Activated gamma-delta T cell treated with anti-CD3 and anti-CD28 coated beads, Interleukin-2, amount 50 U/mL, for 16 hours (primary cell): Measurements from ENCODE around the gene IGF2R.
"Not testable (repeated sequence)": the region's sequence is repeated elsewhere in the genome, so short reads cannot be mapped to it uniquely, and the experiment has no call there.

Experiments
- DNase-seq: peaks from one replicate; pipeline ENCODE4 v3.0.0-alpha.2; 2020; ENCODE audit warnings: low read depth

Gene IGF2R

DNA sequence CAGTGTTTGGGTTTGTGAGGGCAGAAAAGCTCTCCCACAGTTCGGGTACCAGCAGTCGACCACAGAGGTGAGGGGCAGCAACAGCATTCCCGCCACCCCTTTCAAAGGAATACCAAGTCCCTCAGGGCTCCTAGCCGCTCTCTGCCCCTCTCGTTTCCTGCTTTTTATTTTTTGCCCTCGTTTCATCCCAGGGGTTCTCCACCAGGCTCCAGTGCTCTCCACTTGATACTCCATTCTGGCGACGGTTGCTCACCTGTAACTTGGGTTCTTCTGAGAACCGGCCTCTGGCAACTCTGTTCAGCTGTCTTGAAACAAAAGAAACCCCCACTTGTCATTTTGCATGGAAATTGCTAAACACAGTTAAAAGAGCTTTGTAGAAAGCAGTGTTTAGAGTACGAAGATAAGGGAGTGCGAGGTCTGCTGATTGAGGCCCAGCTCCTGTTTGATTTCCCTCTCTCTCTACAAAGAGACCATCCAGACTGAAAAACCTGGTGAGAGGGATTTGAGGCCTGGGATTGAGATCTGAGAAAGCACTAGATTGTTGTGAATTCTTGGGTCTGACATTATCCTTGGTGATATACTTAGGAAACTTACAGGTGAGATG is 28.7 kb downstream of the IGF2R start:
- no peak for DNase-seq

DNA sequence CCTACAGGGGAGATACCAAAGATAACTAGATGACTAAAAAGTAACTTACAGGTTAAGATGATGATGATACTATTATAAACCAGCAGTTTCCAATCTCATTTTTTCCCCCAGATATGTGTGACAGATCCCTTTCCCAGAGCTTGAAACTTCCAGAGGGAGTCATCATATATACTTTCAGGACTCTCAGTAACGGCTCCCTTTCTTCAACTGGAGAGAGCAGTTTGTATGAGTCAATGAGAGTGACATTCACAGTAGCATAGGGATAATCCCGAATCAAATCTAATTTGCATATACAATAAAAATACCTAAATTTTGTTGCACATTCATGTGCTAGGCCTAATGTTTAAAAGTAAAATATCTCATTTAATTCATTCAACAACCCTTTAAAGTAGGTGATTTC is 29.7 kb downstream of the IGF2R start:
- no peak for DNase-seq

DNA sequence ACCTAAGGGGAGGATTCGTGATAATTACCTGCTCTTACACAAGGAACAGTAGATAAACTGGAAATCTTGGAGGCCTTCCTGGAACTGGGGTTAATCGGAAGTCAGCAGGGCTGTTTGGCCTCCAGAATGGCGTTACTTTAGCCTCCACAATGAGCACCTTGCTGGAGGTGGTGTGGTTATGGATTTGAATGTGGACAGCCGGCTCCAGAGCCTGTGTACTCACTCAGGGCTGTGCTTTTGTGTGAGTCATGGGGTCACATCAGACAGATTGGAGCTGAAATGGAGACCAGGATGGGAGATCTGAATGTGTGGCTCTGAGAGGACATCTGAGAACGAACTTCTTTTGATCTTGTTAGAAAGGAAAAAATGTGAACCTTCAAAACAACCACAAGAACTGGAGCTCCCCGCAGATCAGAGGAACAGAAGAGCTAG is 30.4 kb downstream of the IGF2R start:
- no peak for DNase-seq

DNA sequence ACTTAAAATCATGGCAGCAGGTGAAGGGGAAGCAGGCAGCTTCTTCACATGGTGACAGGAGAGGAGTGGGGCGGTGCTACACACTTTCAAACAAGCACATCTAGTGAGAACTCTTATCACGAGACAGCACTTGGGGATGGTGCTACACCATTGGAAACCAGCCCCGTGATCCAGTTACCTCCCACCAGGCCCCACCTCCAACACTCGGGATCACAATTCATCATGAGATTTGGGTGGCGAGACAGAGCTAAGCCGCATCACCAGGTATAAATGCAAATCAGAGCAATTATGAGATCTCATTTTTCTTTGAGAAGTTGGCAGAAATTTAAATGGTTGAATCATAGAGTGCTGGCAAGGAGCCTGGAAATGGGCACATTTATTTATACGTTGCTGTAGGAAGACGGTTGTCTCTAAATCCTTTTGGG is 31.4 kb downstream of the IGF2R start:
- DNase-seq: no peak

DNA sequence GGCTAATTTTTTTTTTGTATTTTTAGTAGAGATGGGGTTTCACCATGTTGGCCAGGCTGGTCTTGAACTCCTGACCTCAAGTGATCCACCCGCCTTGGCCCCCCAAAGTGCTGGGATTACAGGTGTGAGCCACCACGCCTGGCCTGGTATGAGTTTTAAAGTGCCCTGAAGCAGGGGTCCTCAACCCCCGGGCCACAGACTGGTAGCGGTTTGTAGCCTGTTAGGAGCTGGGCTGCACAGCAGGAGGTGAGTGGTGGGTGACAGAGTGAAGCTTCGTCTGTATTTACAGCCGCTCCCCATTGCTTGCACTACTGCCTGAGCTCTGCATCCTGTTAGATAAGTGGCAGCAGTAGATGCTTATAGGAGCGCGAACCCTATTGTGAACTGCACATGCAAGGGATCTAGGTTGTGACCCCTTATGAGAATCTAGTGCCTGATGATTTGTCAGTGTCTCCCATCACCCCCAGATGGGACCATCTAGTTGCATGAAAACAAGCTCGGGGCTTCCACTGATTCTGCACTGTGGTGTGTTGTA is 32.1 kb downstream of the IGF2R start:
- DNase-seq: not testable (repeated sequence)

DNA sequence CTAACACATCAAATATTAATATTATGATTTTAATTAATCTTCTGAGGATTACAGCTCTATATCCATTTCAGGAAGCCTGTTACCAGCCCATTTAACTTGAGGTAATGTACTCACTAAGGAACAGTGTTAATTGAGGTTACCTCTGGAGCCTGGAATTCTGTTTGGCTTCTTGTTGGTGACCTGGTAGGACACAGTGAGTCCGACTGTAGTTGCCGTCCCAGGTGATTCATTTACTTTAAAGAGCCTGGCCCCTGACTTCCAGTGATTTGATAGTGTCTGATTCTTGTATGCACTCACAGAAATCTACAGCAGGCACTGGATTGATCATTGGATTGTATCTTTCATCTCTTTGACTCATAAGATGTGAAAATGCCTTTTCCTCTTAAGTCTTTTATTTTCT is 34.0 kb downstream of the IGF2R start:
- no peak for DNase-seq

DNA sequence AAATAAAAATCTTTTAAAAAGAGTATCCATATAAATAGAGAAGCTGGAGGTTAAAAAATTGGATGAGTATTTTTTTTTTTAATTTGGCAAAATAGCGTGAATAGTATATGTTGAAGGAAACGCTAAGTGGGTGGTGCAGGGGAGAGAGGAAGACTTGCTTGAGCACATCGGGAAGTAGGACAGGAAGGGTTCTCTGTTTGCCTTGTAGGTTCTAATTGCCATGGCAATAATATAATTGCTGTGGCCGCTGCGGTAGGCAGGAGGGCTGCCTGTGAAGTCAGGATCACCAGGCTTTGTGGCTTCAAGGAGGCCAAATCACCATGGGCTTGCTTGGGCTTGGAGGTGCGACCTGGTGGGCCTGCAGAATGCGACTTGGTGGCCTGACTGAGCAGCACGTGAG is 35.1 kb downstream of the IGF2R start:
- DNase-seq: no peak

DNA sequence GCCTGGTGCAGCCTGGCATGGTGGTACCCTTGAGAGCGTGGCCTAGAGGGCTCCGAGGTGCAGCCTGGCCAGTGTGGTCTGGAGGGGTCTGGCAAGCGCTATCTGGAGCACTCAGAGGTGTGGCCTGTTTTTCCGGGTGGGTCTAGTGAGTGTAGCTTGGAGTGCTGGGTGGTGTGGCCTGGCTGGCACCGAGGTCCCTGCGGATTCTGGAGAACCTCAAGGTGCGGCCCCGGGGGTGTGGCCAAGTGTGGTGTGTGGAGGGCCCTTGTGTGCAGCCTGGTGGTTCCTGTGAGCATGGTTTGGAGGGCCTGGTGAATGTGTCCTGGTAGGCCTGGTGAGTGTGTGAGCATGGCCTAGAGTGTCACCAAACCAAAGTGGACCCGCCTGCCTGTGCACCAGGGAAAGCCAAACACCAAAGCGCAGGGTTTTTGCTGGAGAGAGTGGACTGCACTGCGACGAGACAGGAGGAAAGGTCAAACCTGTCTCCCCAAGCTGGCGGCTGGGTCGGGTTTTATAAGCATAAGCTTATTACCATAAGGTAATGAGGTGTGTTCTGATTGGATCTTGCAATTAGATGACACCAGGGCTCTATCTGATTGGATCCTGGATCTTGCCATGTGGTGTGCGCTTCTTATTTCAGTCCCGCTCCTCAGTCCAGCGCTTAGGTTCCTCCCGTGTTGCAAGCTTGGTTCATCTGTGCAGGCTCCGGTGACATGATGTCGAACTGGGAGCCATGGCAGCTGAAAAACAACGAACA is 35.7 kb downstream of the IGF2R start:
- DNase-seq: no peak

DNA sequence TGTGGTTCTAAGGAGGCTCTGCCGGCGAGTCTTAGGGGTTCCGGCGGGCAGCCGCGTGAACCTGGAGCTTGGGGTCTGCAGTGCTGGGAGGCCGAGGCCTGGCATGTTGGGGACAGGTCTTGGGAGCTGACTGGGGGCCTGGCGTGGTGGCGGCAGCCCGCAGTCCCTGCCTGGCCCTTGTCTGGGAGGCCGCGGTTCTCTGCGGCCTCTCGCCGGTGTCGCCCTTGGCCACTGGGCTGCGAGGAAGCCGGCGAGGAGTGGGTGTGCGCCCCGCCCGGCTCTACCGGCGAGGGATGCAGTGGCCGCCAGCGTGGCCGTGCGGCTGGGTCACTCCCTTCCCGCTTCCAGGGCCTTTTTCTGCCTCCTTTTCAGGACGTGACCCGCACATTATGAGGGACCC is 36.3 kb downstream of the IGF2R start:
- DNase-seq: no peak

DNA sequence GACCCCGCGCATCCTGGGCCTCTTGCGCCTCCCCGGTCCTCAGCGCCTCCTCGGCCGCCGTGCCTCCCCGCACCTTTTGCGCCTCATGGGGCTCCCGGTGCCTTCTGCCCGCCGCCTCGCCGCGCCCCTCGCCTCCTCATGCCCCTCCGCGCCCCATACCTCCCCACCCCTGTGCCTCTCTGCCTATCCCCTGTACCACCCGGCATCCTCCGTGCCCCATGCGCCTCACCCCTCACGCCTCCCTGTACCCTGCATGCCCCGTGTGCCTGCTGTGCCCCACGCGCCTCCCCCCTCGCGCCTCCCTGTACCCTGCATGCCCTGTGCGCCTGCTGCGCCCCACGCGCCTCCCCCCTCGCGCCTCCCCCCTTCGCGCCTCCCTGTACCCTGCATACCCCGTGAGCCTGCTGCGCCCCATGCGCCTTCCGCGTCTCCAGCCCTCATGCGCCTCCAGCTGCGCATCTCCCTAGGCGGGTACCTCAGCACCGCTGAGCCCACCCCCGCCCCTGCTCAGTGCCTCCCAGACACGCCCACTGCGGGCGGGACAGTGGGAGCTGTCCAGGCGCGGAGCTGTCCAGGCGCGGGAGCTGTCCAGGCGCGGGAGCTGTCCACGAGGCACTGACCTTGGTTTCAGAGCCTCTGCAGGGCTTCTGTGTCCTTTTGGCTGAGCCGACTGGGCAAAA is 37.1 kb downstream of the IGF2R start:
- DNase-seq: no peak

DNA sequence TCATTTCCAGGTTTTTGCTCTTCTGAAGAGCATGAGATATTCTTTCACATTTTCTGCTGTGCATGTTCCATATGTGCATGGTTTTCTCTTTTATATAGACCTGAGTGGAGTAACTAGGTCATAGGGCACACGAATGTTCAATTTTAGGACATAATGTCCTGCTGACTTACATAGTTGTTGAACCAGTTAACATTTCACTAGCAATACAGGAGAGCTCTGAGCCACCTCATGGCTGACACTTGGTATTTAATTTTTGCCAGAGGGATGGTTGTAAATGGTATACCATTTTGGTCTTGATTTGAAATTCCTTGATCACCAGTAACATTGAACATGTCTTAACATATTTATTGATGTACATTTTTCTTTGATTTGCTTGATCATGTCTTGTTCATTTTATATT is 38.3 kb downstream of the IGF2R start:
- DNase-seq: no peak

DNA sequence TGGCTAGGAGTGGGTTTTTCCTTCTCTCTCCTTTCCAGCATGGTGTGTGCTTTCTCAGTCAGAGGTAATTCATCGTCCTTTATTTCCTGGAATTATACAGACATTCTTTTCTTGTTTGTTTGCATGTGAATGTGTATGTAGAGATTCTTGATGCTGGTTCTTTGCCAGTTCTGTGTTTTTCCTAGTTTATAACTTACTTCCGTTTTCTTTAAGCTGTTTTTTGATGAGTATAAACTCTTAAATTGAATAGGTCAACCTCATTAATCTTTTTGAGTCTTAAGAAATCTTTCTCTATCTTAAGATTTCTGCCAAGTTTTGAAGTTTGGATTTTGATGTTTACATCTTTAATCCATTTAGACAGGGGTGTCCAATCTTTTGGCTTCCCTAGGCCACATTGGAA is 38.7 kb downstream of the IGF2R start:
- no peak for DNase-seq

DNA sequence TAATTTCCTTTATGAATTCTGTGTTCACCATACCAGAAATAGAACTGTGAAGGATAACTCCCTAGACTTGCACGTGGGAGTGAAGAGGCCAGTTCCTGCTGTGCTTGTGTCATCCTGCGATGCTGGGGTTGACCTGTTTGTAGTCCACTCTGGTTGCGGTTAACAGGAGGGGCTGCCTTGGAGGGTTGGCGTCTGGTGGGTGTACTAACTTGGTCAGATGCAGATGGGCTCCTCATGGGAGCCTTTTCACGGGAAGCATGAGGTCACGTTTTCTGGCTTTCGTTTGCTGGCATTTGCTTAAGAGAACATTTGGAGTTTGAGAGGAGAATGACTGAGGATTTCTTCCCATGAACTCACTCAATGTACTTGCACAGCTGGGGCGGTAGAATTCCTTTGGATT is 41.2 kb downstream of the IGF2R start:
- DNase-seq: no peak

DNA sequence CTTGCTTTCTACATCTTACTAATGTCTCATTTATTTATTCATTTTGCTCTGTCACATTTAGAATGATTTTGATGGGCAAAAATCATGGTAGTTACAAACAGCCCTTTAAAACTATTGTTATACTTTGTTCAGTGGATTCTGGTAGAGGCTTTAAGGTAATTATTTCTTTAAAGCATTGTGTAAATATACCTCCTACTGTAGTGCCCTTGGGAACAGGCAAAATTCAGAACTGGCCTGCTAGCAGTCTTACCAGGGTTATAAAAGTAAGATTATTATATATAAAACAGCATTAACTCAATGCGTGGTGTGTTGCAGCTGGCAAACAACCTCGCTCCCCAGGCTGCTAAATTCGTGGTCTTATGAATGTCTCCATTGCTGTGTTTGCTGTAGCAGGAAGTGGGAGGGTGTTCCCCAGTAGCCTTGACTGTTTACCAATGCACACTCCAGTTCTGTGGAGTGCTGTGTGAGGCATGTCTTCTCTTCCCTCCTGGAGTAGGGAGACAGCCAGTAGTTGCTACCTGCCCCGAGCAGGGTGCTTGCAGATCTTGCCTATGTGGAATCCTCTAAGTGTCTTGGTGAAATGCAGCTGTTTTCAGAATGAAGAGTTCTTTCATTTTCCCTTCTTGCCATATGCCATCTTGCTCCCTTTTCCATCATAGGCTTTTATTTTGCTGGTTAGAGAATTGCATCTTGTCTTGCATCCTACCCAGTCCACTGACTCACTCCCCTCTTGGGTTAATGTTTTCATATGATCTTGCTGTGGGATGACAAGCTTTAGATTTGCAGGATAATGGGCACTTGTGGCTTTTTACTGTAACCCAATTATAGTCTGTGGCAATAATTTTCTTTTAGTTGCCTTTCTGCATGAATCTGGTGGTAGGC is 45.3 kb downstream of the IGF2R start:
- no peak for DNase-seq

DNA sequence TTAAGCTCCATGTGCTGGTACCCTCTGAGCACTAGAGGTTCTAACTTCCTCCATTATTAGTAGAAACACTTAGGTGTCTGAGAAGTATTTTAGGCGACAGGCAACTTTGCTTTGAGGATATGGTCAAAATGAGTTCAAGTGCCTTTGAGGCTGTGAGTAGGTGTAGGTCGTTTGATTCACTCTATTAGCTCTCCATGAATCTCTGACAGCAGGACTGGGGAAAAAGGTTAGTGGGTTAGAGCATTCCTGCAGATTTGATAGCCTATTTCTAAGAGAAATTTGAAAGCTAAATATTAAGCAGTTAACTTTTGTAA is 45.9 kb downstream of the IGF2R start:
- DNase-seq: no peak

DNA sequence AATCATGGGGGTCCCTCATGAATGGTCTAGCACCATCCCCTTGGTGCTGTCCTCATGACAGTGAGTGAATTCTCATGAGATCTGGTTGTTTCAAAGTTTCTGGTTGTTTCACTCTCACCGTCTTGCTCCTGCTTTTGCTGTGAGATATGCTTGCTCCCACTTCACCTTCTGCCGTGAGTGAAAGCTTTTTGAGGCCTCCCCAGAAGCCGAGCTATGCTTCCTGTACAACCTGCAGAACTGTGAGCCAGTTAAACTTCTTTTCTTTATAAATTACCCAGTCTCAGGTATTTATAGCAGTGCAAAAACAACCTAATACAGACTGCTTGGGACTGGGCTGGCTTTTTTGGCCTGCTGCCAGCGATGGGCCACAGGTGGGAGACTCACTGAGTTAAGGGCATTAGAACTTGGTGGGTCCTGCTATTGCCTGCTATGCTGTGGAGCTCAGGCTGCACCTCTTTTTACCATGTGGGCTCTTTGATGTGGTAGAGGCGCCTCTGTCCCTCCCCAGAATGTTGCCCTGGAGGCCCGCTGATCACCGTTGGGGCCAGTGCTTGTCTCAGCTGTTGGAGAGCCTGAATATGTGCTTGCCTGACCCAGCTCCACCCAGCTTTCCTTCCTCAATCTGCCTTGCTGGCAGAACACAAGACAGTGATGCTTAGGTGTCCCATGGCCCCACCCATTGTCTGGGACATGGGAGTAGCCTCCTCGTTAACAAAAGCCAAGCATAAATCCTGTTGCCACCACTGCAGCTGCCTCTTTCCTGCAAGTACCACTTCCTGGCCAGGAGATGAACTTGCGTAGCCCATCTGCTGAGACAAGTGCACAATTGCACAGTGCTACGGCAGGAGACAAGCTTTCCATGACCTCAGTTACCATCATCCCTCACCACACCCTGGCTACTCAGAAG is 47.1 kb downstream of the IGF2R start:
- no peak for DNase-seq

DNA sequence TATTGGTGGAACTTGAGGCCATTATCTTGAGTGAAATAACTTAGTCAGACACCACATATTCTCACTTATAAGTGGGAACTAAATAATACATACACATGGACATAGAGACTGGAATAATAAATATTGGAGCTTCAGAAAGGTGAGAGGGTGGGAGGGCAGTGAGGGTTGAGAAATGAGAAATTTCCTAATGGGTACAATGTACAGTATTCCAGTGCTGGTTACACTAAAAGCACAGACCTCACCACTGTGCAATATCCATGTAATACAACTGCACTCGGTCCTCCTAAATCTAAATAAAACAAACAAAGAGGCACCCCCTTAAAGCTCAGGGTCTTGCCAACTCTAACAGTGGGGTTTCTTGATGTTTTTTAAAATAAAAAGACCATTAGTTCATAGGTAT is 53.2 kb downstream of the IGF2R start:
- no peak for DNase-seq

DNA sequence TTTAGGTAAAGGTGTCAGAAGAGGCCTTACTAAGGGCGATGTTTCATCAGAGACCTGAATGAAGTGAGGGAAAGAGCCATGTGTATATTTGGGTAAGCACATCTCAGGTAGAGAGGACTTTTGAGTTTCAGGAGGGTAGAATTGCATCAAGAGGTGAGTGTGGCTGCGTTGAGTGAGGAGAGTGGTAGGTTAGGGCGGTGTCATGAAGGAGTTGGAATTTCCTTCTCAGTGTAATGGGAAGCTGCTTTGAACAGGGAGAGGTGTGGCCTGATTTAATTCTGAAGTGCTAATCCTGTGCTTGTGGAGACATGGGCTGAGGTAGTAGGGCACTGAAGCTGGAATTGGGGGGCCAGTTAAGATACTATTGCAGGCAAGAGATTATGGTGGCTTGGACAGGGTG is 53.9 kb downstream of the IGF2R start:
- no peak for DNase-seq

DNA sequence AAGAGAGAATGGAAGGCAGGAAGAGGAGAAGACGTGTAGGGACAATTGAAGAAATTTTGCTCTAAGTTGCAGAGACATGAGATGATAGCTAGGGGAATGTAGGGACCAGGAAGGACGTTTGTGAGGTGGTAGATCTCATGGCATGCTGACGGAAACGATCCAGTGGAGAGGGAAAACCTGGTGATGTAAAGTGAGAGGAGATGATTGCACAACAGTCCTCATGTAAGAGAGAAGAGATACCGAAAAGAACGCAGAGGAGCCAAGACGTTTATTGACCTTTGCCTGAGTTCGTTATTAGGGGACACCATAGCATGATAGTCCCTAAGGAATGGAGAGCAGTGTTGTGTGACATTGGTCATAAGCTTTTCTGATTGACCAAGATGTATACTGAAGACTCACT is 55.3 kb downstream of the IGF2R start:
- DNase-seq: no peak

DNA sequence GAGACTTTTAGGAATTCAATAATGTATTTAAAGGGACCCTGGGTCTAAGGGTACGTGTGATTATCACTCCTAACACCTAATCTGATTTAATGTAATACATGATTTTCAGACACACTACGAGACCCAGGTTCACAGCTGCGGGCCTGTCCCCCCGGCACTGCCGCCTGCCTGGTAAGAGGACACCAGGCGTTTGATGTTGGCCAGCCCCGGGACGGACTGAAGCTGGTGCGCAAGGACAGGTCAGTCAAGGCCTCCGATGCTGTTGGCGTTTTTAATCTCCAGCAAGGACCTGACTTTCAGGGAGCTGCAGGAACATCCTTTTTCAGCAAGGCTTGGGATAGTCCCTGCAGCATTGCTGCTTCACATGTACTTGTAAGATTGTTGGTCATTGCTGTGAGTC is 58.2 kb downstream of the IGF2R start:
- DNase-seq: no peak

DNA sequence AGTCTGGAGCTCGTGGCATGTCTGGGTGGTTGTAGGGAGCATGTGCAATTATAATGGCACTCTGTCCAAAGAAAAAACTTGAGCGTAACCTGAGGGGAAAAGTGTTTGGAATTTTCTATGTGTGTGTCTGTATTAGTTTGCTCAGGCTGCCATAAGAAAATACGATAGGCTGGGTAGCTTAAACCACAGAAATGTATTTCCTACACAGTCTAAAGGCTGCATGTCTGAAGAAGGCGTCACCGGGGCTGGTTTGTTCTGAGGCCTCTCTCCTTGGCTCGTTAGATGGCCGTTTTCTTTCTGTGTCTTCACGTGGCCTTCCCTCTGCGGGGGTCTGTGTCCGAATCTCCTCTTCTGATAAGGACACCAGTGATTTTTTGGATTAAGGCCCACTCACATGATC is 59.0 kb downstream of the IGF2R start:
- no peak for DNase-seq
